Measurements from ENCODE around the gene NEMF.

GRCh38 chr14:49796025-49796424, 56.6 kb downstream of the NEMF start:
- no peak for TF ChIP-seq CTCF (IDR thresholded peaks at IDR 0.05; ENCODE audit: insufficient read depth, low read depth, low read length)
- no peak for TF ChIP-seq EZH2 (IDR thresholded peaks at IDR 0.05; ENCODE audit: insufficient read depth, low read length)
